GM23248 (cell line): ENCODE results near the gene SNRNP200. TPM values are rescaled to one million over a fixed set of nuclear protein-coding genes. Genes with fewer than 3 reads are reported as not detected.
A peak's percentile ranks its signal among the peaks of the same experiment; 100 is the strongest.

ENCODE experiments used
- DNase-seq: peaks from one replicate; pipeline ENCODE4 v3.0.0-alpha.2; 2015
- H2AFZ ChIP-seq: fragments of 200-600 bp; sonication (generic); 2 replicates; pipeline ENCODE4 v1.6.1; 2016; ENCODE audit warnings: antibody characterized with exemption
- H3F3A ChIP-seq: fragments of 200-600 bp; sonication (generic); 2 replicates; pipeline ENCODE4 v1.6.1; 2016; ENCODE audit warnings: mild to moderate bottlenecking, antibody characterized with exemption, mixed run types; ENCODE audit not compliant: insufficient read depth
- H3K27ac ChIP-seq: fragments of 200-600 bp; sonication (generic); 2 replicates; pipeline ENCODE4 v1.5.1; 2016; ENCODE audit warnings: mild to moderate bottlenecking
- H3K27me3 ChIP-seq: fragments of 200-600 bp; sonication (generic); replicated peaks from 2 replicates; pipeline ENCODE4 v1.6.1; 2016; ENCODE audit warnings: mild to moderate bottlenecking; ENCODE audit not compliant: insufficient read depth
- H3K36me3 ChIP-seq: fragments of 200-600 bp; sonication (generic); 2 replicates; pipeline ENCODE4 v1.6.1; 2016; ENCODE audit warnings: low read depth, mild to moderate bottlenecking
- H3K4me1 ChIP-seq: fragments of 200-600 bp; sonication (generic); 2 replicates; pipeline ENCODE4 v1.6.1; 2016; ENCODE audit warnings: mild to moderate bottlenecking; ENCODE audit not compliant: insufficient read depth
- H3K4me2 ChIP-seq: fragments of 200-600 bp; sonication (generic); one replicate; pipeline ENCODE4 v1.6.1; 2016; ENCODE audit warnings: mild to moderate bottlenecking; ENCODE audit not compliant: unreplicated experiment
- H3K4me3 ChIP-seq: fragments of 200-600 bp; sonication (generic); 2 replicates; pipeline ENCODE4 v1.5.1; 2016; ENCODE audit warnings: mild to moderate bottlenecking
- H3K79me2 ChIP-seq: fragments of 200-600 bp; sonication (generic); 2 replicates; pipeline ENCODE4 v1.6.1; 2016; ENCODE audit warnings: mild to moderate bottlenecking; ENCODE audit not compliant: insufficient read depth
- H3K9ac ChIP-seq: fragments of 200-600 bp; sonication (generic); 2 replicates; pipeline ENCODE4 v1.6.1; 2016; ENCODE audit warnings: mild to moderate bottlenecking
- H3K9me2 ChIP-seq: fragments of 200-600 bp; sonication (generic); 2 replicates; pipeline ENCODE4 v1.6.1; 2016; ENCODE audit warnings: mixed run types, mild to moderate bottlenecking, moderate library complexity; ENCODE audit not compliant: insufficient read depth
- H3K9me3 ChIP-seq: fragments of 200-600 bp; sonication (generic); one replicate; pipeline ENCODE4 v1.6.1; 2017; ENCODE audit warnings: low read depth
- H4K20me1 ChIP-seq: fragments of 200-600 bp; sonication (generic); 2 replicates; pipeline ENCODE4 v1.6.0; 2016; ENCODE audit not compliant: insufficient read depth
- EZH2 ChIP-seq: fragments of 200-600 bp; sonication (generic); IDR thresholded peaks from 2 replicates; pipeline ENCODE4 v1.6.1; 2018; ENCODE audit warnings: antibody characterized with exemption, mild to moderate bottlenecking; ENCODE audit not compliant: insufficient read depth, poor library complexity, severe bottlenecking
- EZH2phosphoT487 ChIP-seq: fragments of 200-600 bp; sonication (generic); IDR thresholded peaks from 2 replicates; pipeline ENCODE4 v1.6.1; 2018; ENCODE audit warnings: antibody characterized with exemption, moderate library complexity, mild to moderate bottlenecking, low read depth; ENCODE audit not compliant: insufficient read depth
- WGBS, 2 experiments: methylation state at CpG; one replicate each; pipeline ENCODE4 v1.1.6; 2015 to 2017; ENCODE audit warnings: low lambda C conversion rate in 2 of 2, low coverage in 1 of 2; ENCODE audit errors: missing lambda C conversion rate in 2 of 2; 5-methylcytosine and 5-hydroxymethylcytosine counted together
- in situ Hi-C: fragments of 300-500 bp; cut with MboI; formaldehyde crosslinking; loops from 2 replicates; pipeline ENCODE4 v1.15.0; 2020
- polyA plus RNA-seq: library from polyadenylated mRNA; unstranded; fragments of >200 nt; fragmentation: Nextera tagmentation; extraction: Ambion mirVana; gene quantifications from 2 replicates; pipeline ENCODE4 v1.2.1, GENCODE V29; 2016
- total RNA-seq: library from RNA; depleted of rRNA; stranded (reverse); fragments of >200 nt; shearing (Covaris generic); gene quantifications from 2 replicates; pipeline ENCODE4 v1.2.3, GENCODE V29; 2014

The SNRNP200 gene
- total and polyA plus RNA-seq, 2 experiments from 2014 or later = 34.2 to 40.5 TPM

- H4K20me1 ChIP-seq = no peaks in the 10 kb centered on the region
- H3K27ac ChIP-seq = no peak overlapping the region
- no peak for DNase-seq
- TF ChIP-seq EZH2 = no peak
- no peak for TF ChIP-seq EZH2phosphoT487
- H3K4me1 ChIP-seq = peaks cover 23% of the 10 kb centered on the region
- no peaks in the 10 kb centered on the region for H3K27me3 ChIP-seq
- H3K4me2 ChIP-seq = no peak overlapping the region
- H3K9me3 ChIP-seq = no peaks in the 10 kb centered on the region
- no peak overlapping the region for H3K9ac ChIP-seq
- H3K79me2 ChIP-seq = peaks cover 40% of the 10 kb centered on the region
- H2AFZ ChIP-seq = no peak overlapping the region
- peaks cover 30% of the 10 kb centered on the region for H3F3A ChIP-seq
- H3K9me2 ChIP-seq = no peaks in the 10 kb centered on the region
- in situ Hi-C loops = loop anchor here (25.0 kb wide), 1 partner anchor 241 kb away; no protein-coding TSS in a partner anchor
- 94 to 99% methylated on average over 7 of the region's 7 CpGs for WGBS, 2 experiments
- H3K36me3 ChIP-seq = peaks cover 11% of the 10 kb centered on the region
- H3K4me3 ChIP-seq = no peak overlapping the region
Measured at GRCh38 chr2:96253006-96253405, 52.3 kb downstream of the SNRNP200 start.

- WGBS, 2 experiments = 83 to 86% methylated on average over 8 of the region's 8 CpGs
- peaks cover 23% of the 10 kb centered on the region for H3K4me1 ChIP-seq
- no peak overlapping the region for H3K4me2 ChIP-seq
- peaks cover 11% of the 10 kb centered on the region for H3K36me3 ChIP-seq
- peaks cover 35% of the 10 kb centered on the region for H3K79me2 ChIP-seq
- in situ Hi-C loops = loop anchor here (25.0 kb wide), 1 partner anchor 240 kb away; no protein-coding TSS in a partner anchor
- H3K9ac ChIP-seq = no peak overlapping the region
- no peak overlapping the region for H2AFZ ChIP-seq
- no peaks in the 10 kb centered on the region for H4K20me1 ChIP-seq
- DNase-seq = no peak
- H3K27me3 ChIP-seq = no peaks in the 10 kb centered on the region
- H3K9me2 ChIP-seq = no peaks in the 10 kb centered on the region
- H3K9me3 ChIP-seq = no peaks in the 10 kb centered on the region
- peaks cover 30% of the 10 kb centered on the region for H3F3A ChIP-seq
- no peak overlapping the region for H3K27ac ChIP-seq
- TF ChIP-seq EZH2 = no peak
- no peak for TF ChIP-seq EZH2phosphoT487
- no peak overlapping the region for H3K4me3 ChIP-seq
Measured at GRCh38 chr2:96252526-96252925, 52.8 kb downstream of the SNRNP200 start.

GRCh38 chr2:96251721-96252292 is 53.5 kb downstream of the SNRNP200 start:
- Histone ChIP-seq H3F3A (peaks cover 30% of the 10 kb centered on the region), H3K9me3 (no peaks in the 10 kb centered on the region), H3K79me2 (peaks cover 28% of the 10 kb centered on the region), H2AFZ (no peak overlapping the region), H3K4me2 (peak overlapping the region; percentile 28), H3K9ac (no peak overlapping the region), H4K20me1 (no peaks in the 10 kb centered on the region), H3K36me3 (peaks cover 11% of the 10 kb centered on the region), H3K27me3 (no peaks in the 10 kb centered on the region), H3K4me1 (peaks cover 23% of the 10 kb centered on the region), H3K4me3 (no peak overlapping the region), H3K27ac (peak overlapping the region; percentile 26), H3K9me2 (no peaks in the 10 kb centered on the region)
- in situ Hi-C loops = loop anchor here (25.0 kb wide), 1 partner anchor 240 kb away; no protein-coding TSS in a partner anchor
- TF ChIP-seq EZH2 = no peak
- TF ChIP-seq EZH2phosphoT487 = no peak
- DNase-seq = peak; percentile 81
- WGBS, 2 experiments = 74 to 75% methylated on average over 6 of the region's 6 CpGs

GRCh38 chr2:96250188-96250587 is 55.2 kb downstream of the SNRNP200 start:
- H3K4me1 ChIP-seq = peaks cover 23% of the 10 kb centered on the region
- 91 to 92% methylated on average over 6 of the region's 6 CpGs for WGBS, 2 experiments
- TF ChIP-seq EZH2 (no peak), EZH2phosphoT487 (no peak)
- no peak for DNase-seq
- no peak overlapping the region for H3K4me3 ChIP-seq
- no peaks in the 10 kb centered on the region for H3K9me2 ChIP-seq
- in situ Hi-C loops = loop anchor here (25.0 kb wide), 1 partner anchor 238 kb away; no protein-coding TSS in a partner anchor
- H2AFZ ChIP-seq = no peak overlapping the region
- no peak overlapping the region for H3K9ac ChIP-seq
- H3K9me3 ChIP-seq = no peaks in the 10 kb centered on the region
- H4K20me1 ChIP-seq = no peaks in the 10 kb centered on the region
- peaks cover 36% of the 10 kb centered on the region for H3F3A ChIP-seq
- peaks cover 11% of the 10 kb centered on the region for H3K79me2 ChIP-seq
- no peaks in the 10 kb centered on the region for H3K27me3 ChIP-seq
- H3K27ac ChIP-seq = peak overlapping the region; percentile 48
- peak overlapping the region; percentile 26 for H3K4me2 ChIP-seq
- H3K36me3 ChIP-seq = peaks cover 5% of the 10 kb centered on the region
